ENCODE measurements around the gene SPAST.

DNA sequence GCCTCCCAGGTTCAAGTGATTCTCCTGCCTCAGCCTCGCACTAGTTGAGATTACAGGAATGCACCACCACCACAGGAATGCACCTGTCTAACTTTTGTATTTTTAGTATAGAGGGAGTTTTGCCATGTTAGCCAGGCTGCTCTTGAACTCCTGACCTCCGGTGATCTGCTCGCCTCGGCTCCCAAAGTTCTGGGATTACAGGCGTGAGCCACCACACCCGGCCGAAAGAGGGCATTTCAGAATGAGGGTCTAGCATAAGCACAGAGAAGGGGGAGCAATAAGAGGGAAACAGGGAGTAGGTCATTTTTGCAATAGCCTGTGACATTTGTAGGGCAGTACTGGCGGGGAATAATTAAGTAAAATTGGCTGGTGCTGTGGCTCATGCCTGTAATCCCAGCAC lies 1.9 kb upstream of the SPAST start:
- TF ChIP-seq, protein P1, sequence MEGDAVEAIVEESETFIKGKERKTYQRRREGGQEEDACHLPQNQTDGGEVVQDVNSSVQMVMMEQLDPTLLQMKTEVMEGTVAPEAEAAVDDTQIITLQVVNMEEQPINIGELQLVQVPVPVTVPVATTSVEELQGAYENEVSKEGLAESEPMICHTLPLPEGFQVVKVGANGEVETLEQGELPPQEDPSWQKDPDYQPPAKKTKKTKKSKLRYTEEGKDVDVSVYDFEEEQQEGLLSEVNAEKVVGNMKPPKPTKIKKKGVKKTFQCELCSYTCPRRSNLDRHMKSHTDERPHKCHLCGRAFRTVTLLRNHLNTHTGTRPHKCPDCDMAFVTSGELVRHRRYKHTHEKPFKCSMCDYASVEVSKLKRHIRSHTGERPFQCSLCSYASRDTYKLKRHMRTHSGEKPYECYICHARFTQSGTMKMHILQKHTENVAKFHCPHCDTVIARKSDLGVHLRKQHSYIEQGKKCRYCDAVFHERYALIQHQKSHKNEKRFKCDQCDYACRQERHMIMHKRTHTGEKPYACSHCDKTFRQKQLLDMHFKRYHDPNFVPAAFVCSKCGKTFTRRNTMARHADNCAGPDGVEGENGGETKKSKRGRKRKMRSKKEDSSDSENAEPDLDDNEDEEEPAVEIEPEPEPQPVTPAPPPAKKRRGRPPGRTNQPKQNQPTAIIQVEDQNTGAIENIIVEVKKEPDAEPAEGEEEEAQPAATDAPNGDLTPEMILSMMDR (IDR thresholded peaks at IDR 0.05) = no peak
- TF ChIP-seq POLR2A (IDR thresholded peaks at IDR 0.05) = no peak
